ENCODE data around the gene TMEM88.

The TMEM88 gene

DNA sequence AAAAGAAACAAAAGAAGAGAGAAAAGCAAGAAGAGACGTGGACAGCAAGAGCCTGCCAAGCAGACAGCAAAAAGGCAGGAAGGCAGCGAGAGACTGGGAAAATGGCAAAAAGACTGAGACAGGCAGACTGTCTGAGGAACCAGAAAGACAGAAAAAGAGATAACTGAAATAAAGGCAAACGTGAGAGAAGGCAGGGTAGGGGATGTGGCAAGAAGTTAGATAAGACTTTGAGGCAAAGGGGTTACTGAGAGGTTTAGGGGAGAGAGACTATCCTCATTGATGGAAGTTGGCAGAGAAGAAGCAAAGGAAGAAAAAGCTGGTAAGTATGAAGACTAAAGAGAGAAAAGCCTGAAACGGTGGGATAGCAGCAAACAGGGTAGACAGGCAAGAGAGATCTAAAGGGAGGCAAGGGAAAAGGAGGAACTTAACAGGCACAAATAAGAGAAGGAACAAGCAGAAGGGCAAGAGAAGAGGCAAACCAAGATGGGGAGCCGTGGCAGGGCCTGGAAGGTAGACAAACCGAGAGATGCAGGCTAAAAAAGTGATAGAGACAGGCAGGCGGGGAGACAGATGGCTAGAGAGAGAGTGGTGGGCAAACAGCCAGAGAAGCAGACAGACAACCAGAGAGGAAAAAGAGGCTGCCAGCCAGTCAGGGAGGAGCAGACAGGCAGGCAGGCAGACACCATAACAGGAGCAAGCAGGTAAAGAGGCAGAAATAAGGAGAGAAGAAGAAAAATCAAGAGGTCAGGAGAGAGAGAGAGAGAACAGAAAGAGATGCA is 26.6 kb downstream of the TMEM88 start:
- no peak for DNase-seq (ENCODE audit: low read depth in 1 of 2, low spot score in 1 of 2)
- no peak for TF ChIP-seq JUND (IDR thresholded peaks at IDR 0.05; ENCODE audit: low read depth)
- in situ Hi-C loops (cut with HindIII; ENCODE audit: low pct_unique_long_range_greater_than_20kb, low sequenced_read_pairs) = no loop called here

DNA sequence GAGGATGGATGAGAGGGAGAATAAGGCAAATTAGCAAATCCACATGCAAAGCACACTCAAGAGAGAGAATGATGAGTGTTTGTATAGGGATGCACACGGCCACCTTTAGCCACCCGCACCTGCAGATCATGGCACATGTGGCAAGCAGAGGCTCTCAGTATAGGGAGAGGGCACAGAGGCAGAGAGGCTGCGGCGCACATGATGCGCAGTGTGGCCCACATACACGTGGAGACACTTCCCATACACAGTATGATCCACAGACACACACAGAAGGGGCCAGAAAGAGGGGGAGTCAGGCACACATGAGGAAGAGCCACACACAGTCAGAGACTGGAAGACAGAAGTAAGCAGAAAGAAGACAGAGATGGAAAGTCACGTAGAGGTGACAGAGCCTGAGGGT is 27.2 kb downstream of the TMEM88 start:
- DNase-seq (ENCODE audit: low read depth in 1 of 2, low spot score in 1 of 2) = no peak
- TF ChIP-seq JUND (IDR thresholded peaks at IDR 0.05; ENCODE audit: low read depth) = no peak
- in situ Hi-C loops (cut with HindIII; ENCODE audit: low pct_unique_long_range_greater_than_20kb, low sequenced_read_pairs) = no loop called here

- DNase-seq (ENCODE audit: low read depth in 1 of 2, low spot score in 1 of 2) = no peak
- TF ChIP-seq JUND (IDR thresholded peaks at IDR 0.05; ENCODE audit: low read depth) = no peak
- in situ Hi-C loops (cut with HindIII; ENCODE audit: low pct_unique_long_range_greater_than_20kb, low sequenced_read_pairs) = no loop called here
Observed at GRCh38 chr17:7882629-7883028, 27.8 kb downstream of the TMEM88 start.

- in situ Hi-C loops (cut with HindIII; ENCODE audit: low pct_unique_long_range_greater_than_20kb, low sequenced_read_pairs) = no loop called here
- DNase-seq (ENCODE audit: low read depth in 1 of 2, low spot score in 1 of 2) = peak in 1 of 2 experiments; percentile 9
- TF ChIP-seq JUND (IDR thresholded peaks at IDR 0.05; ENCODE audit: low read depth) = no peak
Observed at GRCh38 chr17:7883781-7884386, 29.0 kb downstream of the TMEM88 start.

GRCh38 chr17:7884581-7885366 is 29.9 kb downstream of the TMEM88 start:
- no peak for TF ChIP-seq JUND (IDR thresholded peaks at IDR 0.05; ENCODE audit: low read depth)
- in situ Hi-C loops (cut with HindIII; ENCODE audit: low pct_unique_long_range_greater_than_20kb, low sequenced_read_pairs) = no loop called here
- DNase-seq (ENCODE audit: low read depth in 1 of 2, low spot score in 1 of 2) = peak; percentile 11 to 21

DNA sequence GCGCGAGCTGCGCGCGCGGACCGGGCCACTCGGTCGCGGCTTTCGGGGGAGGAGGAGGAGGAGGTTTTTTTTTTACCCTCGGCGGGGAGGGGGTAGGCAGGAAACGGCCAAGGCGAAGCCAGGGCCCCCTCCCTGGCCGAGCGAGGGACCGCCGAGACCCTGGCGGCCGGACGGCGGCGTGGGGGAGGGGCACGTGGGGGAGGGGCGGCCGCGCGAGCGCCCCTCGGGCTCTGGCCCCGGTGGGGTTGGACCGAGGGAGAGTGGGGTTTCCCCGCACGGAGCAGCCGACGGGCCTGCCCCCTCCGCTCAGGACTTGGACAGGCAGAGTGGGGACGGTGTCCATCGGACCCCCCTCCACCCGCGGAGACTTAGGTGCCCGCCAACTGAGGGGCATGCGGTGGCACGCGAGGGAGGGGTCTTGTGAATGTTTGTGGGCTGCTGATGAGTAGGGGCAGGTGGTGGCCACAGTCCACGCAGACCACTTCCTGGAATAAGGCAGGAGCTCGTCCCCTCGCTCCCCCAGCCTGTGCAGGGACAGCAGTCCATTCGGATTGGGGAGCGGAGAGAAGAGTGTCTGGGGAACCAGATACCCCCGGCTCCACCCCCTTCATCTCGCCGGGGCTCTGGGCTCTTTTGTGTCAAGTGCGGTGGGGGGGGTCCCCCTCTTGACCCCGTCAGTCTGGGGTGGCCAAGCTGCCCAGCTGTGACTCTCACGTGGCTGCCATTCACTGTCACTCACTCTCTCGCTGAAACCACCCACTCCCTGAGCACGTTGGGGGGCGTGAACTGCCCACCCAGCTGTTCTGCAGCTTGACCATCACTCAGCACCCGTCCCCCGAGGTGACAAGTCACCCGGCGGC is 30.7 kb downstream of the TMEM88 start:
- in situ Hi-C loops (cut with HindIII; ENCODE audit: low pct_unique_long_range_greater_than_20kb, low sequenced_read_pairs) = no loop called here
- DNase-seq (ENCODE audit: low read depth in 1 of 2, low spot score in 1 of 2) = peak; percentile 45 to 47
- no peak for TF ChIP-seq JUND (IDR thresholded peaks at IDR 0.05; ENCODE audit: low read depth)

- peak; percentile 46 to 59 for DNase-seq (ENCODE audit: low read depth in 1 of 2, low spot score in 1 of 2)
- no peak for TF ChIP-seq JUND (IDR thresholded peaks at IDR 0.05; ENCODE audit: low read depth)
- in situ Hi-C loops (cut with HindIII; ENCODE audit: low pct_unique_long_range_greater_than_20kb, low sequenced_read_pairs) = no loop called here
Observed at GRCh38 chr17:7886227-7887037, 31.6 kb downstream of the TMEM88 start.

DNA sequence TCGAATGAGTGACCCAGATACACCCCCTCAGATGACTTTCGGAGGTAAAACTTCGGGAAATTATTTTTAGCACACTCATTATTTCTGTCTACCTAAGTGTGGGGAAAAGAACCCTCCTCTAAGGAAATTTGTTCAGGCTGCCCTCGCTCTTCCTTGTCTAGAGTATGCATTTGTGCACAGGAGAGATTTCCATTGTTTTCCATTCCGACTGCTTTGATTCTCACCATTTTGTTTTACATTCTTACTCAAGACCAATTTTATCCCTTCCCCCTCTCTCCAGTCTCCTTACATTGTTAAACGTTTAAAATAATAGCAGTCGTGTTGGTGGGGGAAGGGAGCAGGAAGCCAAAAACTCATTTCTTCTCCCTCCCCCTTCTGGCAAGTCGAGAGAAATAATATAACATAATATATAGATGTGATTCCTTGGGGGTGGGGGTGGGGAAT is 32.2 kb downstream of the TMEM88 start:
- in situ Hi-C loops (cut with HindIII; ENCODE audit: low pct_unique_long_range_greater_than_20kb, low sequenced_read_pairs) = no loop called here
- no peak for DNase-seq (ENCODE audit: low read depth in 1 of 2, low spot score in 1 of 2)
- TF ChIP-seq JUND (IDR thresholded peaks at IDR 0.05; ENCODE audit: low read depth) = no peak

DNA sequence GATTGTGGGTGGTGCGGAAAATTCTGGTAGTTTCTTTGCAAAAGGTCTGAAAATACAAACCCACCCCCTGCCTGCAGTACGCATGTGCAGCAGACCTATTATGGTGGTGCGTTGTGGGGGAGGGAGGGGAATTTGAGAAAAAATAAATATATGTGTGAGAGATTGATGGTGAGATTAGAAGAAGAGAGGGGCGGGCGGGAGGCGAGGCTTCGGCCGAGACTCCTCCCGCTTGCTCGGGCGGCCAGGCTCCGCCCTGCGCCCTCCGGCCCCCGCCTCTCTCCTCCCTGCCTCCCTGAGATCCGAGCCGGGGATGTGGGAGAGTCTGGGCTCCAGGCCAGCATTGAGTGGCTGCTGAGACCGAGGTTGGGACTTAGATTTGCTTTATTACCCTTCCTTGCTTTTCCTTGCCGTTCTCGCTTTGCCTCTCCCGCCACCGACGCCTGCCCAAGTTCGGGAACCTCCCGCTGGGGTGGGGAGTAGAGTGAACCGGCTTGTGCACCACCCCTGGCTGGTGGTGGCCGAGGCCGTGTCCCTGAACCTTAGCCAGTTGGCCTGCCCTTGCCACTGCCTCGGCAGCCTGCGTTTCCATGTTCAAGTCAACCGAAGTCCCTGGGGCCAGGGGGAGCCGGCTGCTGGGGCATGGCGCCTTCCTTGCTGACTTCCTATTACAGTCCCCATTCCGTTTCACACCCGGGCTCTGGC is 32.8 kb downstream of the TMEM88 start:
- DNase-seq (ENCODE audit: low read depth in 1 of 2, low spot score in 1 of 2) = peak; percentile 72 to 96
- TF ChIP-seq JUND (IDR thresholded peaks at IDR 0.05; ENCODE audit: low read depth) = no peak
- in situ Hi-C loops (cut with HindIII; ENCODE audit: low pct_unique_long_range_greater_than_20kb, low sequenced_read_pairs) = no loop called here

DNA sequence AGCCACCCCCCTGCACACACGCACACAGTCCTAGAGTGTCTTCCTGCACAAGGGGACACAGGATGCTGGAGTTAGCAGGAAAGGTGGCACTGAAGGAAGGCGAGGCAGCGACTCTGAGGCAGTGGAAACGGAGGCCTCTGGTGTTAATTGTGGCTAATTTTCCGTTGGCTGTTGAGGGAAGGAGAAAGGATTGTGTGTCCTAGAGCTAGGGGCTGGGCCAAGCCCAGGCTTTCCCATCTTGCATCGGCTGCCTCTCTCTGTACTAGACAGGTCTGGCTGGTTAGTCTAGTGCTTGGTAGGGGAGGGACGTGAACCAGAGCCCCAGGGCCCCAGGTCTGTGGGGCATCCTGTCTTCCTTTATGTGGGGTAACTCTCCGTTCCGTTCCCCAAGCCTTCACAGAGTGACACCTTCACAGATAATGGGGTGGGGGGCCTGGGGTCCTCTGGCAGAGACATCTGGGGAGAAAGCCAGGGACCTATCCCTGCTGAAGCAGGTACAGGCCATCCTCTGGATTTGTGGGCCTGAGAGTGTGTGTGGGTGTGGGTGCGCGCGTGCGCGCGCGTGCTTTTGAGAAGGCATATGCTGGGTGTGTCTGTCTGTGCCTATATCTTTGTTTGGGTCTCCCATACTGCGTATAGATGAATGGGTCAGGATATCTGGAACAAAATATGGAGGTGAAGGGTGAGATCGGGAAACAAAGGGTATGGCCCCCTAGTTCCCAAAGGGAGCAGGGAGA is 33.5 kb downstream of the TMEM88 start, which contains the start of gene CHD3:
Gene CHD3 (plus strand): TSS at position 606 of the 737 bp plus-strand sequence. CDS start 212 bp downstream, outside the sequence.
- DNase-seq (ENCODE audit: low read depth in 1 of 2, low spot score in 1 of 2) = peak; percentile 57 to 96
- in situ Hi-C loops (cut with HindIII; ENCODE audit: low pct_unique_long_range_greater_than_20kb, low sequenced_read_pairs) = no loop called here
- TF ChIP-seq JUND (IDR thresholded peaks at IDR 0.05; ENCODE audit: low read depth) = no peak
